ENCODE measurements around the gene RIPOR3. TPM values are rescaled to one million over a fixed set of nuclear protein-coding genes. Genes with fewer than 3 reads are reported as not detected.

The RIPOR3 gene
- total and polyA plus RNA-seq, 9 of the 15 experiments (the other 6 are each of a cell fraction or from before 2014, with no cell fraction given) = 3.3 to 62.7 (median 21.4) TPM

- TF ChIP-seq PATZ1 (CRISPR knock-in tag; IDR thresholded peaks at IDR 0.05; ENCODE audit: borderline replicate concordance) (no peak), ZKSCAN1 (IDR thresholded peaks at IDR 0.05; ENCODE audit: low read depth, low read length) (peak; percentile 76), ID3 (CRISPR knock-in tag; IDR thresholded peaks at IDR 0.05) (no peak), ID3 (tag; IDR thresholded peaks at IDR 0.05) (no peak), POLR3A (IDR thresholded peaks at IDR 0.05; ENCODE audit: borderline replicate concordance, extremely low read depth, insufficient read depth, insufficient read length) (no peak), ZBTB17 (CRISPR knock-in tag; IDR thresholded peaks at IDR 0.05) (no peak)
- H2AFZ ChIP-seq (ENCODE audit: low read depth, low read length) = no peak overlapping the region
- WGBS (ENCODE audit: insufficient coverage, low coverage, missing lambda C conversion rate) = 96% methylated on average over 3 of the region's 3 CpGs
- H3K4me2 ChIP-seq (ENCODE audit: insufficient read depth, low read length) = no peak overlapping the region
- no peaks in the 10 kb centered on the region for H4K20me1 ChIP-seq (replicated peaks; ENCODE audit: control insufficient read depth, insufficient read depth, low read length)
- in situ Hi-C loops (cut with MboI) (no loop called here), intact Hi-C loops (cut with micrococcal nuclease) (no loop called here)
- no peak overlapping the region for H3K27ac ChIP-seq (ENCODE audit: extremely low read depth, low read depth, low read length)
- H3K4me3 ChIP-seq = no peak overlapping the region
- peaks cover 0 to 4% of the 10 kb centered on the region in 2 experiments; a peak in 3 of 5 replicates for H3K4me1 ChIP-seq (replicated peaks in 1 of 2; ENCODE audit: control insufficient read depth in 2 of 2, insufficient read depth in 2 of 2, low read length in 2 of 2)
- H3K79me2 ChIP-seq (ENCODE audit: control insufficient read depth, insufficient read depth, low read length) = peaks cover 88% of the 10 kb centered on the region
- no peaks in the 10 kb centered on the region for H3K9me1 ChIP-seq (ENCODE audit: control insufficient read depth, insufficient read depth, low read length)
- H3K36me3 ChIP-seq (ENCODE audit: control insufficient read depth, insufficient read depth, low read length) = peaks cover 50% of the 10 kb centered on the region; the same call in 1 of the 3 replicates
- ATAC-seq (no peak), DNase-seq (ENCODE audit: extremely low read depth in 1 of 4, low spot score in 3 of 4) (no peak), FAIRE-seq (no peak)
- H3K9me3 ChIP-seq (replicated peaks; ENCODE audit: control insufficient read depth, insufficient read depth, low read depth, low read length) = no peaks in the 10 kb centered on the region
- BruUV-seq (replicated peaks) = no TSS peak
- H3K9ac ChIP-seq (ENCODE audit: insufficient read depth in 1 of 2, low read depth in 2 of 2, low read length in 2 of 2) = no peak overlapping the region
- no peaks in the 10 kb centered on the region for H3K27me3 ChIP-seq (ENCODE audit: control insufficient read depth in 2 of 2, insufficient read depth in 2 of 2, low read length in 2 of 2)
- CTCF ChIA-PET (ENCODE audit: low intra/inter-chr PET ratio) = no interaction called here
- POLR2A ChIA-PET = interaction anchor here (0.6 to 2.4 kb wide), 3 partner anchors 11 to 61 kb away, joined by 3 to 8 read pairs (median 3); partner anchors contain the start of gene PTPN1
Measured at GRCh38 chr20:50552979-50553378, 138.4 kb downstream of the RIPOR3 start.

Measured in K562 (cell line).